HG03108 (cell line): Measurements from ENCODE around the gene ITPK1.
"Not testable (repeated sequence)": the region's sequence is repeated elsewhere in the genome, so short reads cannot be mapped to it uniquely, and the experiment has no call there.

Experiments used
- ATAC-seq: cut with Tn5 transposase; IDR thresholded peaks from one replicate; pipeline ENCODE4 v1.9.1; 2021; ENCODE audit warnings: moderate library complexity; ENCODE audit not compliant: unreplicated experiment

Gene ITPK1

GRCh38 chr14:93115821-93116675, at the start of gene ITPK1:
Gene ITPK1, minus strand, starts transcription at chr14:93115925. Its CDS starts 762 bp downstream, at chr14:93115163.
- ATAC-seq = peak; percentile 40

GRCh38 chr14:93163564-93163963, 47.8 kb upstream of the ITPK1 start:
- no peak for ATAC-seq

GRCh38 chr14:93161411-93161940, 45.8 kb upstream of the ITPK1 start:
- ATAC-seq = no peak

- ATAC-seq = no peak
These were observed 44.7 kb upstream of the ITPK1 start for GRCh38 chr14:93160353-93160801.

GRCh38 chr14:93159625-93160352, 44.1 kb upstream of the ITPK1 start:
- ATAC-seq = not testable (repeated sequence)

GRCh38 chr14:93158349-93158748, 42.6 kb upstream of the ITPK1 start:
- not testable (repeated sequence) for ATAC-seq

GRCh38 chr14:93156693-93157369, 41.1 kb upstream of the ITPK1 start:
- no peak for ATAC-seq

- no peak for ATAC-seq
These were observed 39.9 kb upstream of the ITPK1 start for GRCh38 chr14:93155667-93156066.

GRCh38 chr14:93153121-93153520, 37.4 kb upstream of the ITPK1 start:
- no peak for ATAC-seq

GRCh38 chr14:93150227-93151208, 34.8 kb upstream of the ITPK1 start:
- ATAC-seq = no peak

- ATAC-seq = no peak
These were observed 33.3 kb upstream of the ITPK1 start for GRCh38 chr14:93148979-93149378.

- no peak for ATAC-seq
These were observed 30.4 kb upstream of the ITPK1 start for GRCh38 chr14:93146119-93146518.

- no peak for ATAC-seq
These were observed 27.3 kb upstream of the ITPK1 start for GRCh38 chr14:93142854-93143652.

- ATAC-seq = no peak
These were observed 22.1 kb upstream of the ITPK1 start for GRCh38 chr14:93137864-93138263.

- ATAC-seq = not testable (repeated sequence)
These were observed 20.8 kb upstream of the ITPK1 start for GRCh38 chr14:93136508-93136907.

GRCh38 chr14:93136009-93136408, 20.3 kb upstream of the ITPK1 start:
- ATAC-seq = no peak

- ATAC-seq = no peak
These were observed 19.7 kb upstream of the ITPK1 start for GRCh38 chr14:93135399-93135798.

- ATAC-seq = no peak
These were observed 17.7 kb upstream of the ITPK1 start for GRCh38 chr14:93133464-93133863.

- no peak for ATAC-seq
These were observed 16.8 kb upstream of the ITPK1 start for GRCh38 chr14:93132472-93133065.
